Subcutaneous adipose tissue (tissue), 4 donors: ENCODE results near the gene CTBP2. TPM values are rescaled to one million over a fixed set of nuclear protein-coding genes. Genes with fewer than 3 reads are reported as not detected.

Experiments used
- total RNA-seq, 4 donors: library from RNA; depleted of rRNA; stranded (reverse); fragments of >200 nt; gene quantifications; one replicate each; pipeline ENCODE4 v1.1.0, GENCODE V29; 2016
- TF ChIP-seq, protein P1 (sequence below): fragments of 450-650 bp; IDR thresholded peaks from one replicate; pipeline ENCODE4 v1.5.1; 2016; ENCODE audit warnings: low read depth, mild to moderate bottlenecking, control low read depth, antibody characterized with exemption, moderate library complexity

CTBP2 gene
- total RNA-seq, 4 donors from 2014 or later = 22.3 to 52.2 (median 42.5) TPM

DNA sequence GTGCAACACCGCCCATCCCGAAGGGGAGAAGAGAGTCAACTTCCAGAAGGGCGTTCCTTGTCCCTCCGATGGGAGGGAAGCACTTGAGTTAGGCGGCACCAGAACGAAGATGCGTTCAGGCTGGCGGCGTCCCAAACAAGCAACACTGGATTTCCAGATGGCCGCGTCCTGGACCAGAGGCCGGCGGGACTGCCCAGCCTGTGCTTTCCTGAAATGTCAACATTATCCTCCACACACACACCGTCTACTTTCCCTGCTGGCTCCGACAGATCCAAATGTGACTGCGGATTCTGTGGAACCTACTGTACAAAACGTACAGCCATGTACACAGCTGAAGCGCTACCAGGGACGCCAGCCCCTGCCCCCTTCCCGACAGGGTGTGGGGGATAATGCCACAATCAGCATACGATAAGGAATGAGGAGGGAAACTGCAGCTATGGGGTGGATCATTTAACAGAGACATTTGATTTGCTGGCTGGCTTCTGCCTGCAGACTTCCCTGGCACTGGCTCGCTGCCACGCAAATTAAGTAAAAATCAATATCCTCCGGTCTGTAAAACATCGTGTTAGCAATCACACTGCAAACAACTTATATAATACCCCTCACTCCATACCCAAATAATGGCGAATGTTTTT, 136.4 kb downstream of the CTBP2 start:
- TF ChIP-seq, protein P1, sequence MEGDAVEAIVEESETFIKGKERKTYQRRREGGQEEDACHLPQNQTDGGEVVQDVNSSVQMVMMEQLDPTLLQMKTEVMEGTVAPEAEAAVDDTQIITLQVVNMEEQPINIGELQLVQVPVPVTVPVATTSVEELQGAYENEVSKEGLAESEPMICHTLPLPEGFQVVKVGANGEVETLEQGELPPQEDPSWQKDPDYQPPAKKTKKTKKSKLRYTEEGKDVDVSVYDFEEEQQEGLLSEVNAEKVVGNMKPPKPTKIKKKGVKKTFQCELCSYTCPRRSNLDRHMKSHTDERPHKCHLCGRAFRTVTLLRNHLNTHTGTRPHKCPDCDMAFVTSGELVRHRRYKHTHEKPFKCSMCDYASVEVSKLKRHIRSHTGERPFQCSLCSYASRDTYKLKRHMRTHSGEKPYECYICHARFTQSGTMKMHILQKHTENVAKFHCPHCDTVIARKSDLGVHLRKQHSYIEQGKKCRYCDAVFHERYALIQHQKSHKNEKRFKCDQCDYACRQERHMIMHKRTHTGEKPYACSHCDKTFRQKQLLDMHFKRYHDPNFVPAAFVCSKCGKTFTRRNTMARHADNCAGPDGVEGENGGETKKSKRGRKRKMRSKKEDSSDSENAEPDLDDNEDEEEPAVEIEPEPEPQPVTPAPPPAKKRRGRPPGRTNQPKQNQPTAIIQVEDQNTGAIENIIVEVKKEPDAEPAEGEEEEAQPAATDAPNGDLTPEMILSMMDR = no peak

DNA sequence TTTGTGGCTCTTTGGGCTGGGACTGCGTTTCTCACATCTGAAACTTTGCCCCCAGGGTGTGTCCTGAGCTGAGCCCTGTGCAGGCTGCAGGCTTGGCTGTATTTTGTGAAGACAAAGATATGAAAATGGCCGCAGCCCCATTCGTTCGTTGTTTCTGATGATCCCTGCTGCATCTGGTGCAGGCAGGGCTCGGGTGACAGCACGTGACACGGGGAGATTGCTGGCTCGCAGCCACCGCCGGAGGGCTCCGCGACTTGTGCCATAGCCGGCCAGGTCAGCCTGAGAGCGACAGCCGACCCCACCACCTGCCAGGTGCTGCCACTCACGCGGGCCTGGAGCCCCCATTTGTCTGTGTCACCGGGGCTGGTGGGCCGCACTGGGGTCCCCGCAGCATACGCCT, 137.1 kb downstream of the CTBP2 start:
- TF ChIP-seq, protein P1 = no peak

DNA sequence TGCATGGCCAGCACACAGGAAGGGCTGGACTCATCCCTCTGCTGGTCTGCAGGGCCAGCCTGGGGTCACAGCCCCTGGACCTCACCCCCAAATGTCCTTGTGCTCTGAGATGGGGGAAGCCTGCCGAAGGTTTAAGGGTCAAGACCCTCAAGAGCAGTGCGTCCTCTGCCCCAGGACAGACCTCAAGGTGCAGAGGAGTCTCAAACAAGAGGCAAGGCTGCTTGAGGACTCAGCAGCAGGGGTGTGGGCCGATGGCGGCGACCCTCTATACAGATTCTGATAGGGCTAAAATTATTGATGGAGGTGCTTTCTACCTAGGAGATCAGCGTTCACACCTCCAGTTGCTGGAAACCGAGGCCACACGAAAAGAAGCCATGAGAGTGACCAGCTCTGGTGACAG, 137.7 kb downstream of the CTBP2 start:
- TF ChIP-seq, protein P1 = no peak

DNA sequence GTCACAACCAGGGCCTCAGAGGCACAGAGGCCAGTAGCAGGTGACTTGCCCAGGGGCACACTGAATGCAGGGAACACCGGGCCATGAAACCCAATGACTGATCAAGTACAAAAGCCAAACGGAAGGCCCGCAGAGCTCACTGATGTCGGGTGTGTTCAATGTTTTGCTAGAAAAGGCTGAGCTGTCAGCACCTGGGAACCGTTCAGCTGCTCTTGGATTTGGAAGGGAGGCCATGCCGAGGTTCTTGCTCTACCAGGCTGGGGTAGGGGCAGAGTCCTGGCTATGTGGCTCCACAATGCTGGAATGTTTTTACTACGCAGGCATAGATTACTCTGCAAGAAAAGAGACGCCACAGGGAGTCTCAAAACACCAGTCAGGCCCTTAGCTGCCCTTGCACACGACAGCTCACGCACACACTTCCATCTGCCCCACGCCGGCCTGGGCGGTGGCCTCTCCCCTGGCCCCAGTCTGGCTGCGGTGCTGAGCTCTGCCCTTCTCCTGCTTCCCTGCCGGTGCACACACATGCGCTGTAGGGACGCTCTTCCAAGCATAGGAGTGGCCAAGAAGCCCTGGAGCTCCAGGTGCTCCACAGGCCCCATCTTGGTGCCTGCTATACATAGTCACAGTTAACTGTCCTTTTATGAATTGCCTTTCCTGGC, 138.5 kb downstream of the CTBP2 start:
- TF ChIP-seq, protein P1 = no peak

DNA sequence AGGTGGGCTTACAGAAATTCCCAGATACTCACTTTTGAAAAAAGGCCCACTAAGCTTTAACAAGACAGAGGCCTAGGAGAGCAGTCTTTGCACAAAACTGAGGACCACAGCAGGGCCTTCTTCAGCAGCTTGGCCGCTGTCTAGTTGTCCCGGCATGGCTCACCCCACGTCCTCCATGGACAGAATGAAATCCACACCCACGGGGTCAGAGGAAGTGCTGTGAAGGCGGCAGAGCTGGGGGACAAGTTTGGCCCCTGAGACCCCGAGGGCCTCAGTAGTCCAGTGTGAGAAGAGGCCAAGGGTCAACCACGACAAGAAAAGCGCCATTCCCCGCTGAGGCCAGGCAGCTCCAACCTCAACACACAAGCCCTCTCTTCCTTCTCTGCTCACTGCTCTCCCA, 139.5 kb downstream of the CTBP2 start:
- TF ChIP-seq, protein P1 = no peak

DNA sequence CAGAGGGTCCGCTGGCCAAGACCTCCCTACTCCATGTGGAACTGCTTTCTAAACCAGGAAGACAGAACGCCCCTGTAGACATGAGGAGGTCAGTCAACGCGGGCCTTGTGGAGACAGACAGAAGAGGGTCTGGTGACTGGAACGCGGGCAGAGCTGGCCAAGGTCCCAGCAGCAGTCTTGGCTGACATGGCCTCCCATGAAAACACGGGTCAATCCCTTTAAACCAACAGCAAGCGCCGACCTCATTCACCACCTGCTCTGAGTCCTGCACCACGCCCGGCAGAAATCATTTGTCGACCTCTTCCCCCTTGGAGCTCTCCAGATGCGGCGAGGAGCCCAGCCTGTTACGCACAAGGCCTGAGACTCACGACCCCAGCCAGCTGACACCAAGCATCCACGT, 140.0 kb downstream of the CTBP2 start:
- TF ChIP-seq, protein P1 = no peak

DNA sequence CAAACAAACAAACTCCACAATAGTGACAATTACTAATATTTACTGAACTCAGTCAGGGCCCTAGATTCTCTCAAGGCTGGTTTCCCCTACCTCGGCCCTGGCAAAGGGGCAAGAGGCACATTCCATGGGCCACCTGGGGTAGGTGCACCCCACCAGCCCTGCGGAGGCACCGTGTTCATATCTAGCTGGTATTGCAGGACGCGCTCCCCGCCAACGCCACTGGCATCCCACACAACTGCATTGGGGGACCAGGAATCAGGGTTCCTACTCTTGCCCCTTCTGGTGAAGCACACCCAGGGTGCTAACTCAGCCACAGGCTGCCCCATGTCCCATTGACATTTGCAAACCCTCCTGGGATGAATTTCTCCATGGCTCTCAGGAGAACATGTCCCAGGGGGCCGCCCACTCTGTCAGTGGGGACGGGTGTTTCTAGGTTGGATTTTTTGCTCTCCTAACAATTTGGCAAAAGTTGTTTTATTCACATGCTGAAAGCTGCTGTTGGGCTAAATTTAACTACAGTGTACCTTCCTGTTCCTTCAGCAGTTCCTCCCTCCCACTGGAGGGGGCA, 141.7 kb downstream of the CTBP2 start:
- TF ChIP-seq, protein P1 = no peak
